ENCODE data around the gene FUT3.

The FUT3 gene

GRCh38 chr19:5822181-5822844, 28.9 kb downstream of the FUT3 start:
- no peak for DNase-seq

GRCh38 chr19:5821521-5822180, 29.6 kb downstream of the FUT3 start:
- no peak for DNase-seq

- DNase-seq, result no peak
Measured at GRCh38 chr19:5820785-5821184, 30.5 kb downstream of the FUT3 start.

GRCh38 chr19:5818594-5818993, 32.7 kb downstream of the FUT3 start:
- DNase-seq, result no peak

- no peak for DNase-seq
Measured at GRCh38 chr19:5817218-5817617, 34.0 kb downstream of the FUT3 start.

- no peak for DNase-seq
Measured at GRCh38 chr19:5814852-5815246, 36.4 kb downstream of the FUT3 start.

- DNase-seq, result no peak
Measured at GRCh38 chr19:5814123-5814851, 37.0 kb downstream of the FUT3 start.

GRCh38 chr19:5811117-5811516, 40.1 kb downstream of the FUT3 start:
- no peak for DNase-seq

GRCh38 chr19:5809469-5809868, 41.8 kb downstream of the FUT3 start:
- no peak for DNase-seq

- no peak for DNase-seq
Measured at GRCh38 chr19:5809053-5809452, 42.2 kb downstream of the FUT3 start.

GRCh38 chr19:5808120-5808816, 43.0 kb downstream of the FUT3 start:
- no peak for DNase-seq

- no peak for DNase-seq
Measured at GRCh38 chr19:5806905-5807304, 44.3 kb downstream of the FUT3 start.

- no peak for DNase-seq
Measured at GRCh38 chr19:5806133-5806489, 45.1 kb downstream of the FUT3 start.

GRCh38 chr19:5805462-5806132, 45.7 kb downstream of the FUT3 start:
- peak; percentile 51 for DNase-seq

- DNase-seq, result peak; percentile 4
Measured at GRCh38 chr19:5804516-5805461, 46.5 kb downstream of the FUT3 start, which contains the start of gene NRTN. NRTN (plus strand) TSS chr19:5805067; CDS start chr19:5824166, 19,099 bp downstream.

GRCh38 chr19:5803752-5804515, 47.3 kb downstream of the FUT3 start:
- DNase-seq, result peak; percentile 84

GRCh38 chr19:5803441-5803751, 47.9 kb downstream of the FUT3 start:
- DNase-seq, result no peak

- DNase-seq, result no peak
Measured at GRCh38 chr19:5801796-5802619, 49.2 kb downstream of the FUT3 start.

- DNase-seq, result no peak
Measured at GRCh38 chr19:5800361-5801270, 50.6 kb downstream of the FUT3 start.
